DMS153 treated with DMSO at 0.1 percent for 48 hours (cell line): Measurements from ENCODE around the gene PLA2G4A.

Source experiments
- DNase-seq: peaks from one replicate; lab custom pipeline; 2025; ENCODE audit not compliant: unreplicated experiment; lab: John Stamatoyannopoulos, UW

PLA2G4A gene

DNA sequence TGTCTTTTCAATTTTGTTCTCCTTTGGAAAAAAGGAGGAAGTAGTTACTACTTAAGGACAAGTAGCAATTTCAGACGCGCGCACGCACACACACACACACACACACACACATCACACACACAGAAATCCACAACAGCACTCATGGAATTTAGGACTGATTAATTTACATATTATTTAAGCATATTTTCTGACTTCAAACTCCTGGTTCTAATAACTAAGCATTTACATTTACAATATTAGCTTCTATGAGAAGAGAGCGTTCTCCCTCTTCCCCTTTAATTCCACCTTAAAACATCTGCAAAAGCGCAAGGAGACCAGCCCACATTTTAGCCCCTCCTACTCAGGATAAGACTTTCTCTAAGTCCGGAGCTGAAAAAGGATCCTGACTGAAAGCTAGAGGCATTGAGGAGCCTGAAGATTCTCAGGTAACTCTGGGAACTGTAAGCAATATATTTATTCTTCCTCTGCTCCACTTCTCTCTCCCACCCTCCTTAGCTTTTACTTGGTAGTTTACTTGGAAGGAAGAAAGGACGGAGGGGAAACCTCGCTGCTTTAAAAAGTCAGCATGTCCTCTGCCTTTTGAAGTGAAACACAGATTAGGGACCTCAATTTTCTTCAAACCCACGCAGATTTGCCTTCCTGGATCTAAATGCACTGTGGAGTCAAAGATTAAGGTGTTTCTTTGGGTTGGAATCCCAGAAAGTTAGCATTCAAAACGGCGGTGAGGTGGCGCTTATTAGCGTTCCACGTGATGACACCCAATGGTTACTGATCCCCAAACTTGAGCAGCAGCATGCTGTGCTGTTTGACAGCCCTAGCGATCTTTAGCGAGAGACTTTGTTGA, at the start of gene PLA2G4A:
PLA2G4A (plus strand) TSS at position 339 of the 844 bp plus-strand sequence. CDS start 25,406 bp downstream, outside the sequence.
- DNase-seq: no peak

DNA sequence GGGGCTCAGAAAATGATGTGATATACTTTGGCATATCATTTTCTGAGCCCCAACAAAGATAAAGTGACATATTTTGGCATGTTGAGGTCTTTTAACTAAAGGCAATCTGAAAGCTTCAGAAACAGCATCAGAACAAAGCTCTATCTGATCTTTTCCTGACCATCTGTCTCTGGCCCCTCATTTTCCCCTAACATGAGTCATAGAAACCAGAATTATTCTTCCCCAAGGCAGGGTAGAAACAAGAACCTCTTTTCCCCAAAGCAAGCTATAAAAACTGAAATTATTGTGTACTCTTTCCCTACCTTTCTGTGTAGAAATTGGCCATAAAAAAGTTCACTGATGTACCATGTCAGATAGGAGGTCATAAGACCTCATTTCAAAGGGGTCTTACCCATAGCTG, 48.7 kb upstream of the PLA2G4A start:
- no peak for DNase-seq

DNA sequence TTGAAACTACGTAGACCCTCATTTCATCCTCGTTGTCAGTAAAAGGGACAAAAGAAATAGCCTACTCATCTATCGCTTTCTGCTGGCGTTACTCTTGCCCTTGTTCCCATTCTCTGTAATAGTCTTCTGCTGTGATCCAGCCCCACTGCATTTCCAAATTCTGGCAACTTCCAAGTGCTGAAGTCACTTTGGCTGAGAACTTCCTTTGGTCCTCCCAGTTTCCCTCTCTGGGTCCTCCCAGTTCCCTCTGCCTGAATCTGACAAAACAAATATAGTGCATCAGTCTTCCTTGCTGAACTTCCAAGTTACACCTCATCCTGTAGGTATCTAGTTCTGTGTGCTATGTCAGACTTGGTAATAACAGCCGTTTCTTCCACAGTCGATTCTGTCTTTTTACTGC, 47.0 kb upstream of the PLA2G4A start:
- no peak for DNase-seq

DNA sequence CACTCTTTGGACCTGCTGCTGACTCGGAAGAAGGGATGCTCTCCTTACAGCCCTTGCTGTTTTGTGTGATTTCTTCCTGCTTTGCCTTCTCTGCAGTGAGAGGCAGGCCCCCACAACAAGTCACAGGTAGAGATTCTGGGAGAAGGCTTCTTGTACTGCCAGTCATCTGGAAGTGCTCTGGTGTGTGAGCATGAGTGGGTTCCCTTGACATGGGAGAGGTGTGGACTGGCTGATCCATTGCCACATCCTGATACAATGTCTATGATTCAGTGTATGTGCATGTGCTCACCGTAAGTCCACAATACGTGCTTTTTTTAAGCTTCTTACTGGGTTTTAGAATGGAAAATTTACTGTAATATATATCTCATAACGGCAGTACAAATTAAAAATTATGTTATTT, 46.0 kb upstream of the PLA2G4A start:
- DNase-seq: no peak

DNA sequence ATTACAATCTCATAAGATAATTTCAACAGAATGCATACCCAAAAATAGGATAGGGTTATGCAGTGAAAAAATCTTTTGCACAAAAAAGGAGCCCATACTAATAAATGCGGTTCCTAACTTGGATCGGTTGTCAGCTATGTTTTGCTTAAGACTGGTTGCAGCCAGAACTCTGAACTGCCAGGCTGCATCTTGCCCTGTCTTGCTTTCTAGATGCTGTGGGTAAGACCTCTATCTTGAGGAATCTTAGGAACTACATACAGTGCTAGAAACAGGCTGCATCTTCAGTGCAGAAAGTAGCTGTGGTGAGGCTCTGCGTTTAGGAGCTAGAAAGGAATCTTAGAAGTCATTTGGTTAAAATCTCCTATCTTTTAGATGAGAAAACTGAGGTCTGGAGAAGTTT, 45.6 kb upstream of the PLA2G4A start:
- DNase-seq: no peak

DNA sequence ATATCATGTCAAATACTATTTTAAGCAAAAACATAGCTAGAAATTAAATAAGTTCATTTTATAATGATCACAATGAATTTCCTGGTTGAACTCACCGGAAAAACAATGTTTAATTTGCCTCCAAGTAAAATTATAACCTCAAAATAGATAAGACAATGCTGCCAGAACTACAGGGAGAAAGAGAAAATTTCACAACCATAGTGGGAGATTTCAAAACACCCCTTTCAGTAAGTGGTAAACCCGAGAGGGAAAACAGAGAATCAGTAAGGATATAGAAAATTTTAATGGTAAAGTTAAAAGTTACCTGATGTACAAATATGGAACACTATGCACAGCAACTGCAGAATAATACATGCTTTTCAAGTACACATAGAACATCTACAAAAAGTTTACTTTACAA, 43.2 kb upstream of the PLA2G4A start:
- DNase-seq: no peak

DNA sequence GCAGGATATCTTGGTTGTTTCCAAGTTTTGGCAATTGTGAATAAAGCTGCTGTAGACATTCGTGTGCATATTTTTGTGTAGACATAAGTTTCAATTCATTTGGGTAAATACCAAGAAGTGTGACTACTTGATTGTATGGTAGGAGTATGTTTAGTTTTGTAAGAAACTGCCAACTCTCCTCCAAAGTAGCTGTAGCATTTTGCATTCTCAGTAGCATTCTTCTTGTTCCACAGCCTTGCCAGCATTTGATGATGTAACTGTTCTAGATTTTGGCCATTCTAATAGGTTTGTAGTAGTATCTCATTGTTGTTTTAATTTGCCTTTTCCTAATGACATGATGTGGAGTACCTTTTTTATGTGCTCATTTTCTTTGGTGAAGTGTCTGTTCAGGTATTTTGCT, 38.6 kb upstream of the PLA2G4A start:
- DNase-seq: no peak

DNA sequence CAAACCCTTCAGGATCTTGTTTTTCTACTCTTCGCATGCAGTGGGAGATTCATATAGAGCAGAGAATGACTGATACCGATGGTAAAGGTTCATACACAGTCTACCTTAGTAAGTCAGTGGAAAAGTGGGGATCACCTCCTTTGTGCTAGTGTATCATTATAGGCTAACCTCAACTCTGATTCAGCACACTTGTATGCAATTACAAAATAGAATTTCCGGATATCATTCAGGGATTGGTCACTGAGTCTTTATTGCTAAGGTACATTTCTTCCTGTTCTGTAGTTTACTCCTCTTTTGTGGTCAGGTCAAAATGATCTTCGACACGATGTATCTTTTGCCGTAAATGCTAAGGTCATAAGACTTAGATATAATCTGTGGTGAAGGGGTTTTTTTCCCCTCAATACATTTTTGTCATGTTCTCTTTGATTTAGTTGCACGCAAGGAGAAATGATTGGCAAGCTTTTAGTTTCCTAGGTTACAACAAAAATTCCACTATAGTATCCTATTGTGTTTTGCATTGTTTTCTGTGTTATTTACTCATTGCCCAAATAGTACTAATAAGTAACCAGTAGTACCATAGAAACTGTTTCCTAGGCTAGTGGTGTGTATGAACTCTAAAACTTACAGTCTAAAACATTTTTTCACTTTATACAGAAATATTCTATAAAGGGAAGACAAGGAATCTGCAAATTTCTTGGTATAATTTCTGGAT, 35.7 kb upstream of the PLA2G4A start:
- no peak for DNase-seq

DNA sequence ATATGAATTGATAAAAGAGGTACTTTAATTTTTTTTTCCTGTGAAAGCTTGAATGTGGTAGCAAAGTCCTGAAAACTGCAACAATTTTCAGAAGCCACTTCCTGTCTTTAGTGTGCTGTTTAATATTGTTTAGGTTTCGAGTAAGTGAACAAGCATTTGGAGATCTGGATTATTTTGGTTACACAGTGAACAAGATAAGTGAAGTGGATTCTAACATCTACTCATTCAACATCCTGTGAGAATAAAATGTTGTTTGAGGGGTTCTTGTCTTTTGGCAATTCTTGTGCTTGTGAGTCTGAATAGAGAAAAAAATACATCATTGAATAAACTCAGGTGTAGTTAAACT, 35.2 kb upstream of the PLA2G4A start:
- DNase-seq: no peak

DNA sequence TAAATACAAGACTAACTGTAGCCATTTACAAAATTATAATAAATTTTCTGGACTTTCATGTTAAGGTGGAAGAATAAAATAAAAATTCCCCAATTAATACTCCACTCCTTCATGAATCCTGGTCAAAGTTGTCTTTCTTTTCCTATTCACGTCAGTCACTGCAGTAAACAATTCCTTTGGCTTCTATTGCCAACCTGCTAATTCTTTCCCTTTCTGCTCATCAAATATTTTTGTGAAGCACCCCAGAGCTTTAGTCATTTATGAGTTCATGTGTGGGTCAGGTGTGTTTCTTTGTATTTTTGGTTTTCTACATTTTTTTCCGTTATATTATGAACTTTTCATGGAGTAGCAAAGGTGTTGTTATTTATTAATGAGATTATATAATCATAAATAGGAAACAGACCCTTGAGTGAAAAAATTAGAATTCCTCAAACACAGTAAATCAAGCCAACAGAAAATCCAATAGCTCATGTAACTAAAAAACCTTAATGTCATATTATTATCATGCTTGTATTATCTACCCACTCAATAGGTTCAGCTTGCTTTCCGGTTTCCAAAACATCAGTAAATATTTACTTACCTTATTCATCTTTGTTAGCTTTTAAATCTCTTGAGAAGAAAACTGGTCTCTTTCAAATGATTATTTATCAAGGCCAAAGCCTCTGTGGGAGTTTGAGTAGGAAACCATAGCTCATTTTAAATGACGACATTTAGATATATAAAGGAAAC, 29.6 kb upstream of the PLA2G4A start:
- DNase-seq: peak; percentile 15

DNA sequence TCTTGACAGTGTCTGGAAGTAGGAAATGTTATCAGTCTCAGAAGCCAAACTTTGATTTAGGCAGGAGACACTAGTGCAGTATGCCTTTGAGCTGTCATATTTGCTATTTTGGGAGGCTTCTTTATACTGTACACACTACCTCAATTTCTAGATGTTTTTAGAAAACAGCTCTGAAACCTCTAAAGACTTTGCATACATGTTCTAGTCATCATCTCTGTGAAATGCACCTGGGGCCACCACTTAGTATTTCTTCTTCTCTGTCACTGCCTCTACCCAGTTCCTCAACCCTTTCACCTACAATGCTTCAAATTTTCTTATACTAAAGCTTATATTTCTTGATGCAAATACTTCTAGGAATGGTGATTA, 29.1 kb upstream of the PLA2G4A start:
- DNase-seq: no peak

DNA sequence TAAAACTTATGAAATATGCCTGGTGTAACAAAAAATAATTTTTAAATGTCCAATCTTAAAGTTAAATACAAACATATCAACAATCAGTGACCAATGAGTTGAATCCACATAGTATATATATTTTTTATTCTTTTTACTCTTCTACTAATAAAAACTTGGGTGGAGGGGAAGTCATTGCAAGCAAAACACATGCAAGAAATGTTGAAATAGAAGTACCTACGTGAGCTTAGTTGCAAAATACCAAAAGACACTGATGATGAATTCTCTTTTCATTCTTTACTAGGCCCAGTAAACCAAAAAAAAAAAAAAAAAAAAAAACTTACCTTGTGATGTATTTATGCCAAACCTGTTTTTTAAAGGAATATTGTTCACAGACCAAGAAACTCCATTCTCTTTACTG, 26.4 kb upstream of the PLA2G4A start:
- no peak for DNase-seq

DNA sequence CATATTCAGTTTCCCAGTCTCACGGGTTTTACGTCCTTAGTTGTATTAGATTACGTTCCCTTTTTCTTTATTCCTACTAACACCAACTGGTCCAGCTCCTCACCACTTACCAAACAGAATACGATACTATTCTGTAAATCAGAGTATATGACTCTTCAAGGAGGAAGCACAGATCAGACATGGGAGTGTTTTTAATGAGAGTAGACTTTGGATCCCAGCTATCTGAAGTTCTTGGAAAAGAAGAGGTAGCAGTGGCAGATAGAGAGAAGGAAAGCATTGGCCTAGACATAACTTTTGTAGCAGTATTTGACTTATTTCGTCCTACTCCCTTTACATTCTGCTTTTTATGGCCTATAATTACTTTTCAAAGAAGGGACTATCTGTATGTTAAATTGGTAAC, 24.1 kb upstream of the PLA2G4A start:
- DNase-seq: no peak

DNA sequence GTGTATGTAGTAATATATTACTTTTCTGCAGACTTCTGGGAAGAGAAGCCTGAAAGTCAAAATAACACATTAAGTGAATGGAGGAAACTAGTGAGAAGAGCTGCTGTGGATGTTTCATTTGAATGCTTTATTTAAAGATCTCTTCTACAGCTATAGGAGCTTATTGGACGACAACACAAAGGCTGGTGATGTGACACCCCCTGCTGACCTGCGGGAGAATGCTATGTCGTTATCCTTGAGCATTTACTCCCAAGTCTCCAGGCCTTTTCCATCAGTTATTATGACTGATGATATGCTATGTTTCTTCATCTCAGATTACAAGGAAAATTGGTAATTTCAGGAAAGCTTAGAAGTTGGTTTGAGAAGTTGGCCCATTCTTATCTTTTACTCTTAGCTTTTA, 22.3 kb upstream of the PLA2G4A start:
- DNase-seq: no peak

DNA sequence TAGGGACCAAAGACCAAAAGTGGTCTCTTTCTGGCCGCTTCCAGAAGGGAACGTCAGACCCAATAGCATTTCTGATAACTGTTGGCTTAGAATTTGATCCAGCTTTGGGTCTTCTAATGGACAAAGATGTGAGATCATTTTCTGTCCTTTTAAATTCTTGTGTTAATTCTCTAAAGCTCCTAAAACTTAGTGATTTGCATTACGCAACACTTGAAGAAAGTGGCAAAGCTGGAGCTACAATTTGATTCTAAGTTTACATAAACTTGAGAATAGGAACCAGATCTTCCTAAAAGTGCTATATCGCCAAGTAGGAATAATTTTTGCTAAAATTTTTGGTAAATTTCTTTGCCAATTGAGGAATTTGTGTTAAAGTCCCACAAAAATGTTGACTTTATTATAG, 21.6 kb upstream of the PLA2G4A start:
- no peak for DNase-seq

DNA sequence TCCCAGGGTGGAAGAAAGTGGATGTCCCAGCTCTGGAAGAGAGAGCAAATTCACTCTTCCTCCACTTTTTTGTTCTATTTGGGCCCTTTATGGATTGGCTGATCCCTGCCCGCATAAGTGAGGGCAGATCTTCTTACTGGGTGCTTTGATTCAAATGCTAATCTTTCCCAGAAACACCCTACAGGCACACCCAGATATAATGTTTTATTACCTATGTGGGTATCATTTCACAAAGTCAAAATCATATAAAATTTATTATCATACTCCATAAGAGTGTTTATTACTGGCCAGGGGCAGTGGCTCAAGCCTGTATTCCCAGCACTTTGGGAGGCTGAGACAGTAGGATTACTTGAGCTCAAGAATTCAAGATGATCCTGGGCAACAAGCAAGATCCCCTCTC, 16.9 kb upstream of the PLA2G4A start:
- DNase-seq: no peak

DNA sequence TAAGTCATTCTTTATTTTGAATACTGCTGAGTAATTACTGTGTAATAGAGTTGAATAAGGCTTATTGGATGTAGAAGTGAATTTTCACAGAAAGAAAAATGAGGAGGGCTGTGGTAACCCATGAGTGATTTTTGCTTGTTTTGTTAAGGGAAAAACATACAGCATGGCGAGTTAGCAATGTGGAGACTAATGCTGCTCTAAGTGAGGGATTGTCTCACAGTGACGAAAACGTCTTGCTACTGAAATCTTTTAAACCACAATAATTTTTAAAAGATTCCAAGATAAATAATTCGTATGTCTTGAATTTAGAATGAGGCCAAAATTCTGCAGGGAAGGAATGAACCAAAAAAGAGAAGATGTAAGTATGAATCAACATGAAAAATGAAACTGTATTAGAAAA, 16.2 kb upstream of the PLA2G4A start:
- no peak for DNase-seq

DNA sequence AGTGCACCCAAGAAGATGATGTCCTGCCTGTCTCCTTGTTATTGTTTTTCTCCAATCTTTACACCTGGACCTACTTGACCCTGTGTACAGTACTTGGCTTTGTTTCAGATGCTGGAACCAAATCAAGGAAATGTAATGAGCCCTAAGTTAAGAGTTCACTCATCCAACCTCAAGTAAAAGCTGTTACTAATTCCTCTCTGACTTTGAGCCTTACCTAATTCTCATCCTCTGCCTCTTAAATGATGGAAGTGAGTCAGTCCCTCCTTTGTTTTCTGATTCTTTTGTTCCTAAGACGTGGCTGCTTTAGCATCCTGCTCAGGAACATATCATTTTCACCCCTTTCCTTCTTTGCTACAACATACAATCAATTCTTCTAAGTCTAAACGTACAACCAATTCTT, 15.3 kb upstream of the PLA2G4A start:
- no peak for DNase-seq

DNA sequence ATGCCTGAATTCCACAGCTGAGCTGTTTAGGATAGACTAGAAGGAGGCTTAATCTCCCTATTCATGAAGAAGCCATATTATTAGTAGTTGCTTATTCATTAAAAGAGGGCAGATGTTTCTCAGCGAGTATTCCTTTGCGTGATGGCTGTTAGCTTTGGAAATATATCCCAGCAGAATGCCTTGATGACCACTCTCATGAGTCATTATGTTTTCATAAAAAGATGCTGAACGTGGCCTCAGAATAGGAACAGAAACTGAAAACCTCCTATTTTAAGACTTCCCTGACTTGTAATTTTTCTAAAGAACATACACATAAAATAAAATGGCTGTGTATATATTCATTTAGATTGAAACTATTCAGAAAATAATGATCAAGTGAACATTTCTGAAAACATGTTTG, 9.6 kb upstream of the PLA2G4A start:
- no peak for DNase-seq

DNA sequence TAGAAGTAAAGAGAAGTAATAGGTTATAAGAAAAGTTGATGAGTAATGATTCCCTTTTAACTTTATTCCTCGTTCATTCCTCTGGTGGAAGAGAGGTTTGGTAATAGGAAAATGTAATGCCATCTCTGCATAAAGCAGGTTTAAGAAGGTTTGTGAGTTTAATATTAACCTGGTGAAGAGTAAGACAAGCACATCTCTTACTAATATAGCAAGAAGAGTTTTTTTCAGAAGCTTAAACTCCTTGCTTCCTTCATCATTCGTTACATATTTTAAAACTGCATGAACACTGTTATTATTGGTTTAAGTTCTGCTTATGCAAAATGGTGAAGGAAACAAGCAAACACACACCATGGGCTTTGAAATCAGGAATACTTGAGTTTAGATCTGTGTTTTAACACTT, 9.2 kb upstream of the PLA2G4A start:
- no peak for DNase-seq

DNA sequence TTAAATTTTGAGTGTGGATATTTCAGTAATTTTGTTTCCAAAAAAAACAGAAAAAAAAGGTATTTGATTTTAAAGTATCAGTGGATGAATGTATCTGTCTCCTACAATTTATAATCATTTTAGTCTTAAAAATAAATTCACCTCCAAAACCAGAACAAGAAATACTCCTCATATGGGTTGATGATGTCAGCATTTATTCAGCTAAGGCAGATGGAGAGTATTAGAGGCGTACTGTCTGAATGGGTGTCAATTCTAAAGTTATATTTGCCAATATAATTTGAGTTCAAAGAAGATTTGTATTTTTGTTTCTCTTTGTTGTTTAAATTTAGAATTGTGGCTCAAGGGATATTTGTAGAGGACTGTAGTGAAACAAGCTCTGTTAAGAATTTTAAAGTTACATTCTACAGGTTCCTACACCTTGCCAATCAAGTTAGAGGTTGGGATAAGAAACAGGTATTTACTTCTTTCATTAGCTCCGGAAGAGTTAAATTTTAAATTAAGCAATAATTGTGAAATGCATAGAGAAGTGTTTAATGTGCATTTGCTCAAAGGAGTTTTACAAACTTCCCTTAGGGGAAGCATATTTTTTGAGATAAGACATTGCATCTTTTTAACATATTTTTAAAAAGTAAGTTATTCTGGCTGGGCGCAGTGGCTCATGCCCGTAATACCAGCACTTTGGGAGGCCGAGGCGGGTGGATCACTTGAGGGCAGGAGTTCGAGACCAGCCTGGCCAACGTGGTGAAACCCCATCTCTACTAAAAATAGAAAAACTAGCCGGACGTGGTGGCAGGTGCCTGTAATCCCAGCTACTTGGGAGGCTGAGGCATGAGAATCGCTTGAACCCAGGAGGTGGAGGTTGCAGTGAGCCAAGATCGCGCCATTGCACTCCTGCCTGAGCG, 1.2 kb downstream of the PLA2G4A start:
- no peak for DNase-seq
